ENCODE data around the gene BNC2. TPM values are rescaled to one million over a fixed set of nuclear protein-coding genes. Genes with fewer than 3 reads are reported as not detected.
A peak's percentile ranks its signal among the peaks of the same experiment; 100 is the strongest.

BNC2 gene
- total and polyA plus RNA-seq, 2 of the 4 experiments (the other 2 are of a cell fraction) = 15.5 to 45.2 TPM

DNA sequence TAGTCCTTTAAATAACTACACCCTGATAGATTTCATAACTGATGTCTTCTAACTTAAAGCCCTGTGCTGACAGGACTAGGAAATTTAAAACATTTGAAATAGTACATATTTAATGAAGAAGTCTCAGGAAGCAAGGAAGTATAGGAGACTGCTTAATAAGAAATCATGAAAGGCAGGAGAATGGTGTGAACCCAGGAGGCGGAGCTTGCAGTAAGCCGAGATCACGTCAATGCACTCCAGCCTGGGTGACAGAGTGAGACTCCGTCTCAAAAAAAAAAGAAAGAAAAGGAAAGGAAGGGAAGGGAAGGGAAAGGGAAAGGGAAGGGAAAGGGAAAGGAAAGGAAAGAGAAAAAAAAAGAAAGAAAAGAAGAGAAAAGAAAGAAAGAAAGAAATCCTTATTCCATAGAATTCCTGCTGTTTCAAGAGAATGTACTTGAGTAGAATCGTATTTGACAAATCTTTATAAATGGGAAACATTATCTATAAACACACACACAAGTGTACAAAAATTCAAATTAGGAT, 74.1 kb downstream of the BNC2 start:
- ATAC-seq (ENCODE audit: low read depth) (no peak), DNase-seq (no peak)
- H3K27ac ChIP-seq (ENCODE audit: insufficient read depth, low read length) = no peak overlapping the region
- no peak overlapping the region for H4K5ac ChIP-seq (ENCODE audit: low read depth, low read length)
- H3K27me3 ChIP-seq (ENCODE audit: control insufficient read depth, insufficient read depth, low read length) = no peaks in the 10 kb centered on the region
- CTCF ChIA-PET = no interaction called here
- H2BK120ac ChIP-seq (ENCODE audit: low read depth, low read length) = no peak overlapping the region; the same call in 1 of the 2 replicates
- peaks cover 2% of the 10 kb centered on the region; the same call in 1 of the 2 replicates for H3K36me3 ChIP-seq (ENCODE audit: control insufficient read depth, insufficient read depth, low read length)
- no peak overlapping the region for H2AK9ac ChIP-seq (replicated peaks; ENCODE audit: low read depth, low read length, poor library complexity)
- intact Hi-C loops (cut with micrococcal nuclease) = loop anchor here (2.0 kb wide), 1 partner anchor 72 kb away; no protein-coding TSS in a partner anchor
- no peak overlapping the region for H3K56ac ChIP-seq (ENCODE audit: extremely low read depth, insufficient read depth, low read length)
- dilution Hi-C loops (cut with HindIII; ENCODE audit: low sequenced_read_pairs, unreplicated experiment) = no loop called here
- no peak overlapping the region for H2AK5ac ChIP-seq (ENCODE audit: low read depth, low read length)
- H2BK5ac ChIP-seq (ENCODE audit: low read depth, low read length, poor library complexity, severe bottlenecking) = peak overlapping the region; percentile 80
- H4K91ac ChIP-seq (ENCODE audit: insufficient read depth, low read depth, low read length) = no peak overlapping the region
- in situ Hi-C loops (cut with MboI; ENCODE audit: low sequenced_read_pairs) = no loop called here
- H2BK20ac ChIP-seq (ENCODE audit: low read depth, low read length) = no peak overlapping the region
- TF ChIP-seq BHLHE40 (IDR thresholded peaks at IDR 0.05; ENCODE audit: low read depth, low read length) (no peak), USF2 (IDR thresholded peaks at IDR 0.05; ENCODE audit: low read depth, low read length) (no peak)
- TF ChIP-seq, protein P1, sequence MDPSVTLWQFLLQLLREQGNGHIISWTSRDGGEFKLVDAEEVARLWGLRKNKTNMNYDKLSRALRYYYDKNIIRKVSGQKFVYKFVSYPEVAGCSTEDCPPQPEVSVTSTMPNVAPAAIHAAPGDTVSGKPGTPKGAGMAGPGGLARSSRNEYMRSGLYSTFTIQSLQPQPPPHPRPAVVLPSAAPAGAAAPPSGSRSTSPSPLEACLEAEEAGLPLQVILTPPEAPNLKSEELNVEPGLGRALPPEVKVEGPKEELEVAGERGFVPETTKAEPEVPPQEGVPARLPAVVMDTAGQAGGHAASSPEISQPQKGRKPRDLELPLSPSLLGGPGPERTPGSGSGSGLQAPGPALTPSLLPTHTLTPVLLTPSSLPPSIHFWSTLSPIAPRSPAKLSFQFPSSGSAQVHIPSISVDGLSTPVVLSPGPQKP (IDR thresholded peaks at IDR 0.05; ENCODE audit: borderline replicate concordance, low read depth, low read length) = no peak
- BruUV-seq (replicated peaks) = no TSS peak
- H3K79me1 ChIP-seq (ENCODE audit: low read depth in 1 of 2, low read length in 2 of 2) = peaks cover 24 to 68% of the 10 kb centered on the region in 2 experiments
- H3K4me2 ChIP-seq (ENCODE audit: low read depth, low read length) = no peak overlapping the region
- H3K4me3 ChIP-seq (ENCODE audit: insufficient read depth, low read depth, low read length) = no peak overlapping the region
- POLR2A ChIA-PET (ENCODE audit: unreplicated experiment) = no interaction called here
- no peak overlapping the region for H3K14ac ChIP-seq (replicated peaks; ENCODE audit: low read depth, low read length)
- H4K8ac ChIP-seq (ENCODE audit: low read depth in 2 of 2, low read length in 2 of 2) = peak overlapping the region in 1 of 2 experiments; percentile 37; a peak in 2 of 4 replicates
- H2AFZ ChIP-seq (replicated peaks; ENCODE audit: low read length, poor library complexity) = no peak overlapping the region
- H3K9ac ChIP-seq (ENCODE audit: low read depth, low read length) = no peak overlapping the region
- H3K9me3 ChIP-seq (ENCODE audit: control insufficient read depth, insufficient read depth, low read length) = no peaks in the 10 kb centered on the region
- peaks cover 14% of the 10 kb centered on the region for H3K4me1 ChIP-seq (ENCODE audit: control insufficient read depth, insufficient read depth, low read length)
- peaks cover 6% of the 10 kb centered on the region; the same call in 1 of the 2 replicates for H3K9me1 ChIP-seq (ENCODE audit: insufficient read depth, low read length)
- H4K20me1 ChIP-seq (ENCODE audit: insufficient read depth, low read length) = peaks cover 2% of the 10 kb centered on the region; the same call in 1 of the 2 replicates
- no peak overlapping the region; the same call in 1 of the 2 replicates for H3K18ac ChIP-seq (ENCODE audit: low read depth, low read length)
- no peak overlapping the region for H3K23ac ChIP-seq (ENCODE audit: low read depth, low read length)
- WGBS, 2 experiments (ENCODE audit: extremely low coverage in 2 of 2, insufficient read length in 1 of 2) = no CpG with 5 or more reads among the region's 5 CpGs
- H3K4ac ChIP-seq (ENCODE audit: low read depth, low read length) = no peak overlapping the region
- no peak overlapping the region for H2BK15ac ChIP-seq (ENCODE audit: low read depth, low read length)
